Stomach (tissue), 9 donors: ENCODE data around the gene CNR2. TPM values are rescaled to one million over a fixed set of nuclear protein-coding genes. Genes with fewer than 3 reads are reported as not detected.

Experiments
- DNase-seq, 2 donors: peaks; one replicate each; pipeline versions ENCODE4 v3.0.0 to v3.0.0-alpha.2; 2013 to 2019
- H3K27ac ChIP-seq, 5 donors: fragments of 200-600 bp in 4 of 5; sonication (generic) in 4 of 5; one replicate each; pipeline ENCODE4 v1.5.1; 2013 to 2019; ENCODE audit warnings: mild to moderate bottlenecking in 1 of 5, moderate library complexity in 1 of 5
- H3K27me3 ChIP-seq, 3 donors: fragments of 200-600 bp; sonication (generic); one replicate each; pipeline ENCODE4 v1.5.1; 2017 to 2019; ENCODE audit warnings: mixed run types in 1 of 3
- H3K36me3 ChIP-seq, 4 donors: fragments of 200-600 bp; sonication (generic); 1 replicate in 3 of 4; 2 replicates in 1 of 4; pipeline ENCODE4 v1.5.1; 2016 to 2019
- H3K4me1 ChIP-seq, 4 donors: fragments of 200-600 bp; sonication (generic); one replicate each; pipeline ENCODE4 v1.5.1; 2016 to 2019
- H3K4me3 ChIP-seq, 4 donors: fragments of 200-600 bp; sonication (generic) in 3 of 4; one replicate each; pipeline ENCODE4 v1.5.1; 2016 to 2019; ENCODE audit warnings: mild to moderate bottlenecking in 1 of 4
- H3K9me3 ChIP-seq, 4 donors: fragments of 200-600 bp; sonication (generic); one replicate each; pipeline ENCODE4 v1.5.1; 2016 to 2019
- CTCF ChIP-seq, 7 experiments: fragments of 450-650 bp in 4 of 7; fragments of 200-600 bp in 3 of 7; sonication (generic) in 3 of 7; IDR thresholded peaks; one replicate each; pipeline ENCODE4 v1.5.1; 2016 to 2019; ENCODE audit warnings: antibody characterized with exemption in 7 of 7, control low read depth in 2 of 7, mild to moderate bottlenecking in 1 of 7
- EP300 ChIP-seq: sonication (generic); formaldehyde crosslinking; IDR thresholded peaks from one replicate; pipeline ENCODE4 v1.6.1; 2017; ENCODE audit warnings: antibody characterized with exemption
- POLR2A ChIP-seq, 4 donors: fragments of 450-650 bp; IDR thresholded peaks; one replicate each; pipeline ENCODE4 v1.6.1; 2016; ENCODE audit warnings: antibody characterized with exemption in 4 of 4, control low read depth in 2 of 4, mild to moderate bottlenecking in 1 of 4, moderate library complexity in 1 of 4
- POLR2AphosphoS5 ChIP-seq, 3 donors: sonication (generic); formaldehyde crosslinking; IDR thresholded peaks; one replicate each; pipeline ENCODE4 v1.6.1; 2016; ENCODE audit warnings: antibody characterized with exemption in 3 of 3
- WGBS, 5 donors: extraction: QIAGEN DNeasy Blood & Tissue Kit in 3 of 5; methylation state at CpG; one replicate each; pipeline versions ENCODE4 v1.1.5 to v1.1.7; 2013 to 2018; 5-methylcytosine and 5-hydroxymethylcytosine counted together
- intact Hi-C: fragments of 100-400 bp; cut with DNase I; formaldehyde crosslinking; loops from one replicate; pipeline ENCODE4 v1.15.1; 2023; ENCODE audit warnings: low total_unique reads
- polyA plus RNA-seq, 3 donors: library from polyadenylated mRNA; stranded (reverse); fragments of 200-250 nt; gene quantifications; one replicate each; pipeline ENCODE4 v1.2.3, GENCODE V29; 2013
- total RNA-seq, 5 donors: library from RNA; depleted of rRNA; stranded (reverse); fragments of >200 nt; gene quantifications; one replicate each; pipeline versions ENCODE4 v1.1.0 to v1.2.3, GENCODE V29; 2014 to 2016
- donor health status: healthy with polysubstance abuse.
- donor health status: Bipolar disorder and iron deficiency.
- donor health status: healthy.

CNR2 gene
- total and polyA plus RNA-seq, 8 donors = 0.18 to 0.23 TPM; not detected in 6

DNA sequence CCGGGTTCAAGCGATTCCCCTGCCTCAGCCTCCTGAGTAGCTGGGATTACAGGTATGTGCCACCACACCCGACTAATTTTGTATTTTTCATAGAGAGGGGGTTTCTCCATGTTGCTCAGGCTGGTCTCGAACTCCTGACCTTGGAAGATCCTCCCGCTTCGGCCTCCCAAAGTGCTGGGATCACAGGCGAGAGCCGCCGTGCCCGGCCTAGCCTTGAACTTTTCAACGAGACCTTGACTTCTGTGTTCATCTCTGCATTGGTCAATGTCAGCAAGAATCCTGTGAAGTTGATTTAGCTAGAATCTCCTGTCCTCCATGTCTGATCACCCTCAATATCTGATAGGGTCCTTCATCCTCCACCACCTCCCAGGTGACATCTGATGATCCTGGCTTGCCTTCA, 11.4 kb upstream of the CNR2 start:
- peaks cover 13 to 29% (median 21%) of the 10 kb centered on the region in 4 donors for H3K4me1 ChIP-seq
- H3K36me3 ChIP-seq = no peaks in the 10 kb centered on the region
- no peaks in the 10 kb centered on the region for H3K27me3 ChIP-seq
- DNase-seq = no peak
- no peak overlapping the region for H3K27ac ChIP-seq
- intact Hi-C loops = no loop called here
- WGBS, 5 donors = 91 to 97% (median 96%) methylated on average over 11 of the region's 11 CpGs
- TF ChIP-seq CTCF (IDR thresholded peaks at IDR 0.05) (no peak), EP300 (no peak), POLR2AphosphoS5 (IDR thresholded peaks at IDR 0.05) (no peak), POLR2A (IDR thresholded peaks at IDR 0.05) (no peak)
- H3K9me3 ChIP-seq = no peaks in the 10 kb centered on the region
- H3K4me3 ChIP-seq = no peak overlapping the region

- WGBS, 5 donors = 21 to 37% (median 29%) methylated on average over 8 of the region's 8 CpGs
- Histone ChIP-seq H3K27me3 (no peaks in the 10 kb centered on the region), H3K4me1 (peaks cover 17 to 36% (median 27%) of the 10 kb centered on the region in 4 donors), H3K9me3 (no peaks in the 10 kb centered on the region), H3K27ac (peak overlapping the region in 2 of 5 donors; percentile 25 to 27), H3K36me3 (no peaks in the 10 kb centered on the region), H3K4me3 (no peak overlapping the region)
- TF ChIP-seq POLR2AphosphoS5 (IDR thresholded peaks at IDR 0.05) = no peak
- no peak for TF ChIP-seq EP300
- no peak for TF ChIP-seq POLR2A (IDR thresholded peaks at IDR 0.05)
- no peak for TF ChIP-seq CTCF (IDR thresholded peaks at IDR 0.05)
- intact Hi-C loops = no loop called here
- DNase-seq = peak in 1 of 2 donors; percentile 63
Observed at GRCh38 chr1:23923592-23924499, 10.7 kb upstream of the CNR2 start.

- Histone ChIP-seq H3K27me3 (no peaks in the 10 kb centered on the region), H3K9me3 (no peaks in the 10 kb centered on the region), H3K4me3 (no peak overlapping the region), H3K27ac (no peak overlapping the region), H3K36me3 (no peaks in the 10 kb centered on the region), H3K4me1 (peaks cover 17 to 36% (median 27%) of the 10 kb centered on the region in 4 donors)
- no peak for DNase-seq
- no peak for TF ChIP-seq POLR2AphosphoS5 (IDR thresholded peaks at IDR 0.05)
- TF ChIP-seq CTCF (IDR thresholded peaks at IDR 0.05) = no peak
- no peak for TF ChIP-seq EP300
- TF ChIP-seq POLR2A (IDR thresholded peaks at IDR 0.05) = no peak
- intact Hi-C loops = no loop called here
- 88 to 93% (median 90%) methylated on average over 8 of the region's 8 CpGs for WGBS, 5 donors
Observed at GRCh38 chr1:23922321-23922943, 9.3 kb upstream of the CNR2 start.

DNA sequence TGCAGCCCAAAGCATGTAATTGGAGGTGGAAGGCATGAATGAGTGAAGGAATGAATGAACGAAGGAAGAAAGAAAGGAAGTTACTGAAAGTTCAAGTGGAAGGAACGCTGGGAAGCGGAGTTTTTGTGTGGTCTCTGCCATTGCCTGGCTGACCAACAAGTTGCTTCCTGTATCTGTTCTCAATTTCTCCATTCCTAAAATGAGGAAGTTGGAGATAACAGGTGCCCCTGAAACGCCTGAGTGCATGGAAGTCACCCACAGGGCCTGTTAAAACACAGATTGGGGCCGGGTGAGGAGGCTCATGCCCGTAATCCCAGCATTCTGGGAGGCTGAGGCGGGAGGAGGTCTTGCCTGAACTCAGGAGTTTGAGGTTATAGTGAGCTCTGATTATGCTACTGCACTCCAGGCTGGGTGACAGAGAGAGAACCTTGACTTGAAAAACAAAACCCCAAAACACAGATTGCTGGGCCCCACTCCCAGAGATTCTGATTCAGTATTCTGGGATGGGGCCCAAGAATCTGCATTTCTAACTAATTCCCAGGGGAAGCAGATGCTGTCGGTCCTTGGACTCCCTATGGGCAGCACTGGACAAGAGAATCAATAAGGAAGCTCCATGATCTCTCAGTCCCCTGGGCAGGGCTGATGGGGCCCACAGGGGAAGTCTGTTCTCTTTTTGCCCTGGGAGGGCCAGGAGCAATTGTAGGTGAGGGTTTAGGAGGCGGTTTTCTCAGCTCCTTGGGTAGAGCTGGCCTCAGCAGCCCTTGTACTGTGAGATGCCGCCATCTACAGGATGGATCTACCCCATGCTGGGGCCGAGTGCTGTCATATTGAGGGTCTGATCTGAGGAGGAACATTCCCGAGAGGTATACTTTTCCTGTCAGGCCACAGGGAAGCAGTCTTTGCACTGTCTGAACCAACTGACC, 3.3 kb upstream of the CNR2 start:
- peak; percentile 80 to 92 for DNase-seq
- no peaks in the 10 kb centered on the region for H3K9me3 ChIP-seq
- TF ChIP-seq EP300 (no peak), CTCF (IDR thresholded peaks at IDR 0.05) (peak in 5 of 7 experiments; percentile 37 to 70 (median 47)), POLR2AphosphoS5 (IDR thresholded peaks at IDR 0.05) (peak in 1 of 3 donors; percentile 39)
- peak overlapping the region in 3 of 5 donors; percentile 8 to 32 (median 23) for H3K27ac ChIP-seq
- no peaks in the 10 kb centered on the region for H3K27me3 ChIP-seq
- 30 to 43% (median 41%) methylated on average over 12 of the region's 12 CpGs for WGBS, 5 donors
- peaks cover 17 to 53% (median 27%) of the 10 kb centered on the region in 4 donors for H3K4me1 ChIP-seq
- H3K4me3 ChIP-seq = no peak overlapping the region
- no peaks in the 10 kb centered on the region for H3K36me3 ChIP-seq
- intact Hi-C loops = no loop called here
